ENCODE results near the gene ADAMTS20.
A peak's percentile ranks its signal among the peaks of the same experiment; 100 is the strongest.
"Not testable (repeated sequence)": the region's sequence is repeated elsewhere in the genome, so short reads cannot be mapped to it uniquely, and the experiment has no call there.

ADAMTS20 gene

GRCh38 chr12:43571885-43572284 is 19.9 kb upstream of the ADAMTS20 start:
- Histone ChIP-seq H3K27me3 (ENCODE audit: insufficient read depth, low read length) (no peaks in the 10 kb centered on the region), H3K9me3 (ENCODE audit: insufficient read depth, low read depth, low read length) (no peaks in the 10 kb centered on the region), H3K9ac (ENCODE audit: low read depth, low read length) (no peak overlapping the region), H3K27ac (ENCODE audit: low read length) (no peak overlapping the region), H3K4me1 (ENCODE audit: insufficient read depth, low read length) (no peaks in the 10 kb centered on the region), H3K4me3 (ENCODE audit: low read length) (no peak overlapping the region), H3K36me3 (ENCODE audit: insufficient read depth, low read depth, low read length) (no peaks in the 10 kb centered on the region)

GRCh38 chr12:43556057-43556456 is 4.1 kb upstream of the ADAMTS20 start:
- Histone ChIP-seq H3K9me3 (ENCODE audit: insufficient read depth, low read depth, low read length) (peaks cover 11% of the 10 kb centered on the region; the same call in 1 of the 2 replicates), H3K27me3 (ENCODE audit: insufficient read depth, low read length) (peaks cover 22% of the 10 kb centered on the region), H3K27ac (ENCODE audit: low read length) (no peak overlapping the region), H3K4me1 (ENCODE audit: insufficient read depth, low read length) (no peaks in the 10 kb centered on the region), H3K9ac (ENCODE audit: low read depth, low read length) (no peak overlapping the region), H3K36me3 (ENCODE audit: insufficient read depth, low read depth, low read length) (no peaks in the 10 kb centered on the region), H3K4me3 (ENCODE audit: low read length) (no peak overlapping the region)

- H3K4me3 ChIP-seq (ENCODE audit: low read length), result peak overlapping the region; percentile 69
These were observed 578 bp downstream of the ADAMTS20 start for GRCh38 chr12:43551279-43551970.

GRCh38 chr12:43550831-43551271 is 1.2 kb downstream of the ADAMTS20 start:
- H3K4me3 ChIP-seq (ENCODE audit: low read length), result peak overlapping the region; percentile 69
- peaks cover 8% of the 10 kb centered on the region; the same call in 1 of the 2 replicates for H3K9me3 ChIP-seq (ENCODE audit: insufficient read depth, low read depth, low read length)
- H3K27ac ChIP-seq (ENCODE audit: low read length), result no peak overlapping the region
- peaks cover 40% of the 10 kb centered on the region for H3K27me3 ChIP-seq (ENCODE audit: insufficient read depth, low read length)
- H3K36me3 ChIP-seq (ENCODE audit: insufficient read depth, low read depth, low read length), result no peaks in the 10 kb centered on the region
- no peaks in the 10 kb centered on the region for H3K4me1 ChIP-seq (ENCODE audit: insufficient read depth, low read length)
- H3K9ac ChIP-seq (ENCODE audit: low read depth, low read length), result peak overlapping the region; percentile 66; the same call in 1 of the 2 replicates

More at GRCh38 chr12:43551279-43551970, 578 bp downstream of the ADAMTS20 start:
- Histone ChIP-seq H3K9me3 (ENCODE audit: insufficient read depth, low read depth, low read length) (peaks cover 11% of the 10 kb centered on the region; the same call in 1 of the 2 replicates), H3K36me3 (ENCODE audit: insufficient read depth, low read depth, low read length) (no peaks in the 10 kb centered on the region), H3K9ac (ENCODE audit: low read depth, low read length) (peak overlapping the region; percentile 66; the same call in 1 of the 2 replicates), H3K27me3 (ENCODE audit: insufficient read depth, low read length) (peaks cover 40% of the 10 kb centered on the region), H3K27ac (ENCODE audit: low read length) (no peak overlapping the region), H3K4me1 (ENCODE audit: insufficient read depth, low read length) (no peaks in the 10 kb centered on the region)

- H3K4me3 ChIP-seq (ENCODE audit: low read length), result no peak overlapping the region
- H3K9ac ChIP-seq (ENCODE audit: low read depth, low read length), result no peak overlapping the region
- peaks cover 4% of the 10 kb centered on the region for H3K27me3 ChIP-seq (ENCODE audit: insufficient read depth, low read length)
- no peak overlapping the region for H3K27ac ChIP-seq (ENCODE audit: low read length)
- no peaks in the 10 kb centered on the region for H3K36me3 ChIP-seq (ENCODE audit: insufficient read depth, low read depth, low read length)
- no peaks in the 10 kb centered on the region for H3K9me3 ChIP-seq (ENCODE audit: insufficient read depth, low read depth, low read length)
- H3K4me1 ChIP-seq (ENCODE audit: insufficient read depth, low read length), result no peaks in the 10 kb centered on the region
These were observed 7.3 kb downstream of the ADAMTS20 start for GRCh38 chr12:43544703-43545102.

GRCh38 chr12:43540470-43540869 is 11.5 kb downstream of the ADAMTS20 start:
- Histone ChIP-seq H3K9me3 (ENCODE audit: insufficient read depth, low read depth, low read length) (no peaks in the 10 kb centered on the region), H3K4me1 (ENCODE audit: insufficient read depth, low read length) (no peaks in the 10 kb centered on the region), H3K9ac (ENCODE audit: low read depth, low read length) (no peak overlapping the region), H3K27me3 (ENCODE audit: insufficient read depth, low read length) (no peaks in the 10 kb centered on the region), H3K4me3 (ENCODE audit: low read length) (no peak overlapping the region), H3K27ac (ENCODE audit: low read length) (no peak overlapping the region), H3K36me3 (ENCODE audit: insufficient read depth, low read depth, low read length) (no peaks in the 10 kb centered on the region)

GRCh38 chr12:43537675-43538074 is 14.3 kb downstream of the ADAMTS20 start:
- H3K36me3 ChIP-seq (ENCODE audit: insufficient read depth, low read depth, low read length); H3K27me3 ChIP-seq (ENCODE audit: insufficient read depth, low read length); H3K4me1 ChIP-seq (ENCODE audit: insufficient read depth, low read length); H3K9me3 ChIP-seq (ENCODE audit: insufficient read depth, low read depth, low read length); H3K9ac ChIP-seq (ENCODE audit: low read depth, low read length); H3K4me3 ChIP-seq (ENCODE audit: low read length); H3K27ac ChIP-seq (ENCODE audit: low read length): not testable (repeated sequence)

GRCh38 chr12:43516045-43516444 is 36.0 kb downstream of the ADAMTS20 start:
- H3K9me3 ChIP-seq (ENCODE audit: insufficient read depth, low read depth, low read length), result no peaks in the 10 kb centered on the region
- no peak overlapping the region for H3K9ac ChIP-seq (ENCODE audit: low read depth, low read length)
- H3K27me3 ChIP-seq (ENCODE audit: insufficient read depth, low read length), result no peaks in the 10 kb centered on the region
- H3K4me1 ChIP-seq (ENCODE audit: insufficient read depth, low read length), result peaks cover 5% of the 10 kb centered on the region; the same call in 1 of the 2 replicates
- H3K36me3 ChIP-seq (ENCODE audit: insufficient read depth, low read depth, low read length), result no peaks in the 10 kb centered on the region
- no peak overlapping the region for H3K4me3 ChIP-seq (ENCODE audit: low read length)
- H3K27ac ChIP-seq (ENCODE audit: low read length), result no peak overlapping the region

- Histone ChIP-seq H3K9ac (ENCODE audit: low read depth, low read length) (no peak overlapping the region), H3K4me1 (ENCODE audit: insufficient read depth, low read length) (no peaks in the 10 kb centered on the region), H3K9me3 (ENCODE audit: insufficient read depth, low read depth, low read length) (no peaks in the 10 kb centered on the region), H3K4me3 (ENCODE audit: low read length) (no peak overlapping the region), H3K36me3 (ENCODE audit: insufficient read depth, low read depth, low read length) (no peaks in the 10 kb centered on the region), H3K27me3 (ENCODE audit: insufficient read depth, low read length) (no peaks in the 10 kb centered on the region), H3K27ac (ENCODE audit: low read length) (no peak overlapping the region)
These were observed 50.3 kb downstream of the ADAMTS20 start for GRCh38 chr12:43501703-43502102.

- no peaks in the 10 kb centered on the region for H3K36me3 ChIP-seq (ENCODE audit: insufficient read depth, low read depth, low read length)
- no peaks in the 10 kb centered on the region for H3K9me3 ChIP-seq (ENCODE audit: insufficient read depth, low read depth, low read length)
- H3K9ac ChIP-seq (ENCODE audit: low read depth, low read length), result no peak overlapping the region
- H3K4me1 ChIP-seq (ENCODE audit: insufficient read depth, low read length), result no peaks in the 10 kb centered on the region
- no peaks in the 10 kb centered on the region for H3K27me3 ChIP-seq (ENCODE audit: insufficient read depth, low read length)
- H3K4me3 ChIP-seq (ENCODE audit: low read length), result no peak overlapping the region
- no peak overlapping the region for H3K27ac ChIP-seq (ENCODE audit: low read length)
These were observed 58.7 kb downstream of the ADAMTS20 start for GRCh38 chr12:43493261-43493797.

- Histone ChIP-seq H3K4me1 (ENCODE audit: insufficient read depth, low read length) (no peaks in the 10 kb centered on the region; the same call in 1 of the 2 replicates), H3K4me3 (ENCODE audit: low read length) (no peak overlapping the region), H3K9me3 (ENCODE audit: insufficient read depth, low read depth, low read length) (peaks cover 8% of the 10 kb centered on the region)
These were observed 69.5 kb downstream of the ADAMTS20 start for GRCh38 chr12:43482311-43483085.

More at GRCh38 chr12:43482311-43483085, 69.5 kb downstream of the ADAMTS20 start:
- H3K27ac ChIP-seq (ENCODE audit: low read length), result no peak overlapping the region
- no peaks in the 10 kb centered on the region for H3K36me3 ChIP-seq (ENCODE audit: insufficient read depth, low read depth, low read length)
- H3K27me3 ChIP-seq (ENCODE audit: insufficient read depth, low read length), result no peaks in the 10 kb centered on the region
- no peak overlapping the region for H3K9ac ChIP-seq (ENCODE audit: low read depth, low read length)

Measured in iPS-20b (cell line).